ENCODE measurements around the gene CARD8. TPM values are rescaled to one million over a fixed set of nuclear protein-coding genes. Genes with fewer than 3 reads are reported as not detected.
"Not testable (repeated sequence)": the region's sequence is repeated elsewhere in the genome, so short reads cannot be mapped to it uniquely, and the experiment has no call there.

CARD8 gene
- total RNA-seq, 1 donor from 2014 or later, result 6.3 TPM

GRCh38 chr19:48284896-48285295 is 29.2 kb upstream of the CARD8 start:
- TF ChIP-seq CTCF (conservative IDR thresholded peaks at IDR 0.05; ENCODE audit: low read depth, low read length), result no peak
- no peak for DNase-seq (ENCODE audit: low read depth)
- no peak overlapping the region for H3K4me3 ChIP-seq (ENCODE audit: low read depth, low read length)

GRCh38 chr19:48283908-48284307 is 28.2 kb upstream of the CARD8 start:
- DNase-seq (ENCODE audit: low read depth), result no peak
- TF ChIP-seq CTCF (conservative IDR thresholded peaks at IDR 0.05; ENCODE audit: low read depth, low read length), result no peak

GRCh38 chr19:48279747-48280146 is 24.0 kb upstream of the CARD8 start:
- H3K4me3 ChIP-seq (ENCODE audit: low read depth, low read length), result no peak overlapping the region
- no peak for DNase-seq (ENCODE audit: low read depth)
- TF ChIP-seq CTCF (conservative IDR thresholded peaks at IDR 0.05; ENCODE audit: low read depth, low read length), result no peak

More at GRCh38 chr19:48283908-48284307, 28.2 kb upstream of the CARD8 start:
- H3K4me3 ChIP-seq (ENCODE audit: low read depth, low read length), result no peak overlapping the region

- no peak overlapping the region for H3K4me3 ChIP-seq (ENCODE audit: low read depth, low read length)
- TF ChIP-seq CTCF (conservative IDR thresholded peaks at IDR 0.05; ENCODE audit: low read depth, low read length), result no peak
- no peak for DNase-seq (ENCODE audit: low read depth)
Observed at GRCh38 chr19:48274938-48275337, 19.2 kb upstream of the CARD8 start.

- DNase-seq (ENCODE audit: low read depth), result no peak
- TF ChIP-seq CTCF (conservative IDR thresholded peaks at IDR 0.05; ENCODE audit: low read depth, low read length), result no peak
Observed at GRCh38 chr19:48274173-48274572, 18.5 kb upstream of the CARD8 start.

GRCh38 chr19:48271531-48272151 is 15.9 kb upstream of the CARD8 start:
- H3K4me3 ChIP-seq (ENCODE audit: low read depth, low read length), result peak overlapping the region; percentile 48
- TF ChIP-seq CTCF (conservative IDR thresholded peaks at IDR 0.05; ENCODE audit: low read depth, low read length), result no peak
- DNase-seq (ENCODE audit: low read depth), result no peak

More at GRCh38 chr19:48274173-48274572, 18.5 kb upstream of the CARD8 start:
- no peak overlapping the region for H3K4me3 ChIP-seq (ENCODE audit: low read depth, low read length)

GRCh38 chr19:48269617-48270026 is 13.9 kb upstream of the CARD8 start:
- DNase-seq (ENCODE audit: low read depth); H3K4me3 ChIP-seq (ENCODE audit: low read depth, low read length): not testable (repeated sequence)

GRCh38 chr19:48265326-48265725 is 9.6 kb upstream of the CARD8 start:
- DNase-seq (ENCODE audit: low read depth); H3K4me3 ChIP-seq (ENCODE audit: low read depth, low read length): not testable (repeated sequence)

GRCh38 chr19:48260359-48260714 is 4.6 kb upstream of the CARD8 start:
- H3K4me3 ChIP-seq (ENCODE audit: low read depth, low read length), result peak overlapping the region; percentile 59
- DNase-seq (ENCODE audit: low read depth), result not testable (repeated sequence)

- DNase-seq (ENCODE audit: low read depth), result not testable (repeated sequence)
Observed at GRCh38 chr19:48258992-48259391, 3.3 kb upstream of the CARD8 start.

More at GRCh38 chr19:48258992-48259391, 3.3 kb upstream of the CARD8 start:
- not testable (repeated sequence) for H3K4me3 ChIP-seq (ENCODE audit: low read depth, low read length)
